ENCODE data around the gene CTDSPL.
"Not testable (repeated sequence)": the region's sequence is repeated elsewhere in the genome, so short reads cannot be mapped to it uniquely, and the experiment has no call there.

The CTDSPL gene

GRCh38 chr3:38030126-38031021 lies 168.7 kb downstream of the CTDSPL start:
- in situ Hi-C loops (cut with MboI; ENCODE audit: low sequenced_read_pairs) = no loop called here

DNA sequence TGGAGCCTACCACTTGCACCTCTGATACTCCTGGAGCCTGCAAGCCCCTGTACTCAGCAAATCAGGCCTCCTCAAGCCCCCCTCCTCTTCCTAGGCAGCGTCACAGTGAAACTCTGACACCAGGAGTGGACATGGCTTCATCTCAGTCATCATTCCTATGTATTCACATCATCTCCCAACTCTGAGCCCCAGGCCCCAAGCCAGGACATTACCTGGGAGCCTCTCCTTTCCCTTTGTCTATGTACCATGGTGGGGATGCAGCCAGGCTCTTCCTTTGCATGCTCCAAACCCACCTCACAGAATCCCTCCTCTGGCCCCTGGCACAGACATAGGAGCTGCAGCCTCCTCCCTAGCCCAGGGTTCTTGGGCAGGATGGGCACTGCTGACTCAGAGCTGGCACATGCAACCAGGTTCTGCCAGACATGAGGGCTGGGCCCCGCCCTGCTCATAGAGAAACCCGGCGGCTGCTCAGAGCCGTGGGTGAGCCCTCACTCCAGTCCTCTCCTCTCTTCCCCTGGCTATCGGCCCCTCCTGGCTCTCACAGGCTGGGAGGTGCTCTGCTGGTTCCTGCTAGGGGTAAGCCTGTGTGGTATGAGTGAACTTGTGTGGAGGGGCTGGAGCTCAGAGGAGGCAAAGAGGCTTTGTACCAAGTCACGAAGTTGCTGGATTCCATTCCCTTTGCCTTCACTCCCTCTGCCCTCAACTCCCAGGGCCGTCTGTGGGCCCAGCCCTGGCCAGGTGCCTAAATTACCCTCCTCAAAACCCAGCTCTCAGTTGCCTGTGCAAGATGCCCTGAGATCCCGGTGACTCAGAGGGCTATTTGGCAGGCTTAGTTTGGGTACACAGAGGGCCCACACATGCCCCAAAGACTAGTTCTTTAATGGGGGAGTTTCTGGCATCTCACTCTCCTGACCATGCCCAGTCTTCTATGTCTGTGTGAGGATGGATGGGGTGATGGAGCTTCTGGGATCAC lies 169.6 kb downstream of the CTDSPL start:
- in situ Hi-C loops (cut with MboI; ENCODE audit: low sequenced_read_pairs) = no loop called here

GRCh38 chr3:38032328-38032865 lies 170.7 kb downstream of the CTDSPL start:
- in situ Hi-C loops (cut with MboI; ENCODE audit: low sequenced_read_pairs) = no loop called here

- in situ Hi-C loops (cut with MboI; ENCODE audit: low sequenced_read_pairs) = not testable (repeated sequence)
Observed at GRCh38 chr3:38033586-38033985, 171.9 kb downstream of the CTDSPL start.
